ENCODE data around the gene TDRD7.

Gene TDRD7

GRCh38 chr9:97411789-97412625 is at the start of gene TDRD7:
Gene TDRD7, plus strand, starts transcription at chr9:97412096. Its CDS starts 16,370 bp downstream, at chr9:97428466.
- peak; percentile 93 for DNase-seq

GRCh38 chr9:97362777-97363545 is 48.9 kb upstream of the TDRD7 start:
- no peak for DNase-seq

- DNase-seq, result no peak
Observed at GRCh38 chr9:97363661-97364299, 48.1 kb upstream of the TDRD7 start.

- DNase-seq, result no peak
Observed at GRCh38 chr9:97364769-97365490, 47.0 kb upstream of the TDRD7 start.

- DNase-seq, result no peak
Observed at GRCh38 chr9:97365634-97366033, 46.3 kb upstream of the TDRD7 start.

GRCh38 chr9:97366476-97366875 is 45.4 kb upstream of the TDRD7 start:
- no peak for DNase-seq

- DNase-seq, result no peak
Observed at GRCh38 chr9:97366889-97367288, 45.0 kb upstream of the TDRD7 start.

GRCh38 chr9:97367729-97368128 is 44.2 kb upstream of the TDRD7 start:
- no peak for DNase-seq

GRCh38 chr9:97368964-97369363 is 42.9 kb upstream of the TDRD7 start:
- no peak for DNase-seq

GRCh38 chr9:97372580-97372979 is 39.3 kb upstream of the TDRD7 start:
- no peak for DNase-seq

- DNase-seq, result no peak
Observed at GRCh38 chr9:97373331-97373730, 38.6 kb upstream of the TDRD7 start.

- no peak for DNase-seq
Observed at GRCh38 chr9:97374811-97375210, 37.1 kb upstream of the TDRD7 start.

- DNase-seq, result no peak
Observed at GRCh38 chr9:97376902-97377301, 35.0 kb upstream of the TDRD7 start.

GRCh38 chr9:97382099-97382718 is 29.7 kb upstream of the TDRD7 start:
- no peak for DNase-seq

GRCh38 chr9:97384406-97385262 is 27.3 kb upstream of the TDRD7 start:
- DNase-seq, result no peak

- DNase-seq, result no peak
Observed at GRCh38 chr9:97385626-97386264, 26.2 kb upstream of the TDRD7 start.

- DNase-seq, result no peak
Observed at GRCh38 chr9:97386265-97386633, 25.6 kb upstream of the TDRD7 start.

GRCh38 chr9:97386733-97387503 is 25.0 kb upstream of the TDRD7 start:
- DNase-seq, result peak; percentile 58

- no peak for DNase-seq
Observed at GRCh38 chr9:97387504-97387886, 24.4 kb upstream of the TDRD7 start.

All from CD4-positive, alpha-beta T cell treated with Interleukin-15 for 1 hour (primary cell).